Medulla oblongata (tissue), 1 donor: ENCODE data around the gene DBX2.
"Not testable (repeated sequence)": the region's sequence is repeated elsewhere in the genome, so short reads cannot be mapped to it uniquely, and the experiment has no call there.

Experiments used
- DNase-seq: peaks from one replicate; pipeline ENCODE4 v3.0.0-alpha.2; 2015; ENCODE audit errors: extremely low spot score

DBX2 gene

GRCh38 chr12:45010059-45010458 is 40.8 kb downstream of the DBX2 start:
- no peak for DNase-seq

GRCh38 chr12:45008211-45008610 is 42.7 kb downstream of the DBX2 start:
- DNase-seq, result no peak

- no peak for DNase-seq
Observed at GRCh38 chr12:44999355-44999754, 51.5 kb downstream of the DBX2 start.

GRCh38 chr12:44993161-44993560 is 57.7 kb downstream of the DBX2 start:
- DNase-seq, result no peak

GRCh38 chr12:44984863-44985262 is 66.0 kb downstream of the DBX2 start:
- DNase-seq, result not testable (repeated sequence)

- DNase-seq, result no peak
Observed at GRCh38 chr12:44979918-44980317, 71.0 kb downstream of the DBX2 start.

GRCh38 chr12:44976246-44976645 is 74.7 kb downstream of the DBX2 start:
- DNase-seq, result no peak

- peak; percentile 19 for DNase-seq
Observed at GRCh38 chr12:44972746-44973421, 78.0 kb downstream of the DBX2 start.

- no peak for DNase-seq
Observed at GRCh38 chr12:44968965-44969364, 81.9 kb downstream of the DBX2 start.
